ENCODE measurements around the gene SCN1A. TPM values are rescaled to one million over a fixed set of nuclear protein-coding genes. Genes with fewer than 3 reads are reported as not detected.

SCN1A gene
- total and polyA plus RNA-seq, 3 donors from 2014 or later: 0.04 to 0.31 (median 0.24) TPM

DNA sequence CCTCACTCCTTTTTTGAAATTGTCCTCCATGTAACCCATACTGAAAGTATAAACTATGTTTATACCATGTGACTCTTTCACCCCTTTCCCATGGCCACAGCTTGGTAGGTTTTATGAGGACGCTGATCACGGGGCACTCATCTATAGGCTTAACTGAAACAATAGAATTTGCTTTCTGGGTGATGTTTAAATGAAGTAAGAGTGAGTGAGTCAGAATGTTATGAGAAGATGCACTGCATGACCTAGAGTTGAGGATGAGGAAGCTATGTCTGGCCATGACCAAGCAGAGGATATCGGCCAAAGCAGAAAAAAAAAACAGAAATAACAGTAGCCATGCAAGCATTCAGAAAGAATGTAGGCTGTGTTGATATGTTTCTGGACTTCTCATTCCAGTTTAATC is 34.9 kb downstream of the SCN1A start:
- Histone ChIP-seq H3K4me1 (no peaks in the 10 kb centered on the region), H3K27me3 (no peaks in the 10 kb centered on the region), H3K36me3 (ENCODE audit: low read depth, missing control alignments) (no peaks in the 10 kb centered on the region), H3K9me3 (no peaks in the 10 kb centered on the region), H3K27ac (no peak overlapping the region), H3K4me3 (no peak overlapping the region)
- TF ChIP-seq, protein P1, sequence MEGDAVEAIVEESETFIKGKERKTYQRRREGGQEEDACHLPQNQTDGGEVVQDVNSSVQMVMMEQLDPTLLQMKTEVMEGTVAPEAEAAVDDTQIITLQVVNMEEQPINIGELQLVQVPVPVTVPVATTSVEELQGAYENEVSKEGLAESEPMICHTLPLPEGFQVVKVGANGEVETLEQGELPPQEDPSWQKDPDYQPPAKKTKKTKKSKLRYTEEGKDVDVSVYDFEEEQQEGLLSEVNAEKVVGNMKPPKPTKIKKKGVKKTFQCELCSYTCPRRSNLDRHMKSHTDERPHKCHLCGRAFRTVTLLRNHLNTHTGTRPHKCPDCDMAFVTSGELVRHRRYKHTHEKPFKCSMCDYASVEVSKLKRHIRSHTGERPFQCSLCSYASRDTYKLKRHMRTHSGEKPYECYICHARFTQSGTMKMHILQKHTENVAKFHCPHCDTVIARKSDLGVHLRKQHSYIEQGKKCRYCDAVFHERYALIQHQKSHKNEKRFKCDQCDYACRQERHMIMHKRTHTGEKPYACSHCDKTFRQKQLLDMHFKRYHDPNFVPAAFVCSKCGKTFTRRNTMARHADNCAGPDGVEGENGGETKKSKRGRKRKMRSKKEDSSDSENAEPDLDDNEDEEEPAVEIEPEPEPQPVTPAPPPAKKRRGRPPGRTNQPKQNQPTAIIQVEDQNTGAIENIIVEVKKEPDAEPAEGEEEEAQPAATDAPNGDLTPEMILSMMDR (IDR thresholded peaks at IDR 0.05): no peak
- TF ChIP-seq POLR2A (IDR thresholded peaks at IDR 0.05): no peak
- DNase-seq: no peak
- WGBS, 2 donors: 78 to 87% methylated on average over 3 of the region's 3 CpGs
- intact Hi-C loops (cut with DNase I; ENCODE audit: low total_unique reads): no loop called here

DNA sequence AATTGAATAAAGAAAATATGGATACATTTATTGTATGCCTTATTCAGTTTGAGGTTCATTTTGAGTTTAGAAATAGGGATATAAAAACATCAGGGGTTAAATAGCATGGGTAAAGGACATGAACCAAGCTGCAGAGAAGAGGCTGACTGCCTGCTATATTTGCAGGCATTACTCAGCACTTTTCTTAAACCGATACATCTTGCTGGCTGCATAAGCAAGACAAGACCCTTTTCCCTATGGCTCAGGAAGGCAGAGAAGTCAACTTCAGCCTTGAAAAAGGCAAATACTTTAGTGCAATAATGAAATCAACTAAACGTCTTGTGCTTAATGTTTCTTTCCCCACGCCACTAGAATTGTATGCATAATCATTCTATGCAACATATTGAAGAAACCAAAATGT is 36.4 kb downstream of the SCN1A start:
- H3K27me3 ChIP-seq: no peaks in the 10 kb centered on the region
- no peak for TF ChIP-seq POLR2A (IDR thresholded peaks at IDR 0.05)
- TF ChIP-seq, protein P1 (IDR thresholded peaks at IDR 0.05): no peak
- no peak overlapping the region for H3K27ac ChIP-seq
- H3K36me3 ChIP-seq (ENCODE audit: low read depth, missing control alignments): no peaks in the 10 kb centered on the region
- 47 to 48% methylated on average over 3 of the region's 3 CpGs for WGBS, 2 donors
- H3K9me3 ChIP-seq: no peaks in the 10 kb centered on the region
- no peak for DNase-seq
- H3K4me1 ChIP-seq: no peaks in the 10 kb centered on the region
- no peak overlapping the region for H3K4me3 ChIP-seq
- intact Hi-C loops (cut with DNase I; ENCODE audit: low total_unique reads): no loop called here

DNA sequence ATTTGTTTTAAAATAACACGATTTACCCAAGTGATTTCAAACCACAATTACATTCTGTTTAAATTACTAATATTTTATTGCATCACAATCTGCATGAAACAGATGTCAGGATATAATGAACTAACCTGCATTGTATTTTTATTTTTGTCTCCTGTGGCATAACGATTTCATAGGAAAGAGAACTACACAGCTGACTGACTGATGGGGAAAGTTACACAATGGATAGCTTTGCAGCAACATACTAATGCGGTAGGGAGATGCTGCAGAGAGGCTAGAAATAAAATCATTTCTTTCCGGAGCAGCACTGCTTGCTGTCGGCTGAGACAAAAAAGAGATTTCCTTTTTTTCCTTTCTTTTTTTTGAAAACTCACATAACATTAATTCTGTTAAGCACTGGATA is 36.9 kb downstream of the SCN1A start:
- intact Hi-C loops (cut with DNase I; ENCODE audit: low total_unique reads): no loop called here
- Histone ChIP-seq H3K4me1 (no peaks in the 10 kb centered on the region), H3K36me3 (ENCODE audit: low read depth, missing control alignments) (no peaks in the 10 kb centered on the region), H3K27me3 (no peaks in the 10 kb centered on the region), H3K9me3 (no peaks in the 10 kb centered on the region), H3K4me3 (no peak overlapping the region), H3K27ac (no peak overlapping the region)
- TF ChIP-seq, protein P1 (IDR thresholded peaks at IDR 0.05): no peak
- TF ChIP-seq POLR2A (IDR thresholded peaks at IDR 0.05): no peak
- DNase-seq: no peak
- 63 to 64% methylated on average over 5 of the region's 5 CpGs for WGBS, 2 donors

DNA sequence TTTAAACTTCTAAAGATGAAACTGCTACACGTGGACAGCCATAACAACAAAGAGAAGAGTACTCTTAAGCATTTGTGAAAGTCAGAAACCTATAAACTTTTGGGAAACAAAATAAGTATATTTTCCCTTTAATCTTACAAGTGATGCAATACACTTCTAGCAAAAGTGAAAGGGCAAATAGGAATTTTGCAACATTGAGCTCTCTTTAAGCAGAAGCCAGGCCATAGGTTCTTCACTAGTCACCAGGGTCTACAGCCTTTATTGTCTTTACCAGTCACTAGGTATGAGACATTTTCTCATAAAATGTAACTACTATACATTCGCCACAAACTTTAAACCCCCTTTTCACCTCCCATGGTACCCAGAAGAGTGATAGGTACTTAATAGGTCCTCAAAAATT is 37.5 kb downstream of the SCN1A start:
- WGBS, 2 donors: 89 to 92% methylated on average over 2 of the region's 2 CpGs
- Histone ChIP-seq H3K27me3 (no peaks in the 10 kb centered on the region), H3K9me3 (no peaks in the 10 kb centered on the region), H3K4me1 (no peaks in the 10 kb centered on the region), H3K36me3 (ENCODE audit: low read depth, missing control alignments) (no peaks in the 10 kb centered on the region), H3K27ac (no peak overlapping the region), H3K4me3 (no peak overlapping the region)
- DNase-seq: no peak
- intact Hi-C loops (cut with DNase I; ENCODE audit: low total_unique reads): no loop called here
- TF ChIP-seq, protein P1 (IDR thresholded peaks at IDR 0.05): no peak
- no peak for TF ChIP-seq POLR2A (IDR thresholded peaks at IDR 0.05)

DNA sequence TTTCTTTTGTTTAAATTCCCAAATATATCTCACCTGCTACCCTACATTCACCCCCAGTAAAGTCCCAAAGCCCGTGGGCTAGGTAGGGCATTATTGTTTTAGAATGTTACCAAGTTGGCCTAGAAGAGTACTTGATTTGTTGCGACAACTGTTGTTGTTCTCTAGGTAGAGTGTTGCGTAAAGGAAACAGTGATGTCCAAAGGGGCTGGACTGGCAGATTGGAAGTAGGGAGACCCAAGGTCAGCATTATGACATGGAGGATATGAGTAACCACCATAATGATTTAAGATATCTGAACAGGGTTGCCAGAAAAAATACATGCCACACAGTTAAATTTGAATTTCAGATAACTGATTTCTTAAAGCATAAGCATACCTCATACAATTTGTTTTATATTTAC is 39.2 kb downstream of the SCN1A start:
- intact Hi-C loops (cut with DNase I; ENCODE audit: low total_unique reads): no loop called here
- TF ChIP-seq, protein P1 (IDR thresholded peaks at IDR 0.05): no peak
- TF ChIP-seq POLR2A (IDR thresholded peaks at IDR 0.05): no peak
- no peaks in the 10 kb centered on the region for H3K9me3 ChIP-seq
- no peak for DNase-seq
- WGBS, 2 donors: 86 to 89% methylated on average over 3 of the region's 3 CpGs
- no peaks in the 10 kb centered on the region for H3K27me3 ChIP-seq
- no peak overlapping the region for H3K27ac ChIP-seq
- H3K4me3 ChIP-seq: no peak overlapping the region
- H3K36me3 ChIP-seq (ENCODE audit: low read depth, missing control alignments): no peaks in the 10 kb centered on the region
- H3K4me1 ChIP-seq: no peaks in the 10 kb centered on the region

All from testis (tissue), 3 donors.